UCSD-AML1 (cell line): ENCODE results near the gene RASSF9.

Source experiments
- DNase-seq: peaks from one replicate; lab custom pipeline; 2025; ENCODE audit not compliant: unreplicated experiment; lab: John Stamatoyannopoulos, UW

The RASSF9 gene

DNA sequence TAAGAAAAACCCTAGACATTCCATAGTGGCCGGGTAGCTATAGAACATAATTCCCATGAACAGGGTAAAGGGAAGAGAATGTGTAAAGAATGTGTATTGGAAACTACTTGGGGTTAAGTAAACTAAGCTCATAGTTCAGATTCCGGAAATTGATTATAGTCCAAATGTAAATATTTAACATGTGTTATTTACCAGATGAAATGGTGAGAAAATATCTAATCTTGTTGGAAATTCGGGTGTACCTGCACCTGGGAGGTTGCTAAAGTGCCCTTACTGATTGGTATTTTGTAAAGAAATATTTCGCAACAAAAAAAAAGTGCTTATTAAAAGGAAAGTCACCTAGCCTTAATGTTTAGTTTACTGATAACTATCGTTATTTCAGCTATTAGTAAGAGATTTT is 14.4 kb downstream of the RASSF9 start:
- no peak for DNase-seq

DNA sequence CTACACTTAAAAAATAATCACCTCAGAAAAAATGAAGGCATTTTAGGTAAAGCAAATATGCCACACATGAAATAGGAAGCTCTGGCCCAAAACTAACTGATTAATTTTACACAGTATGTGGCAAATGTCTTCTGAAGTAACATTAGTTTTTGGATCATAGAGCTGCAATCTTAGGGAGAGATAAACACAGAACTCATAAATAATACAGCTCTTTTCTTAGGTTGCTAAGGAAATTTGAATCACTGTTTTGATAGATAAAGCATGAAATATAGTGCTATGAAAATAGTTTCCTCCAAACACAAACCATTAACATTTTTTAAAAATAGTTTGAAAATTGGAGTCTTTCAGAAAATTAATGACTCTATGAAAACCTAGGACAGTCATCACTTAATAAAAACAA is 15.0 kb downstream of the RASSF9 start:
- DNase-seq, result no peak

DNA sequence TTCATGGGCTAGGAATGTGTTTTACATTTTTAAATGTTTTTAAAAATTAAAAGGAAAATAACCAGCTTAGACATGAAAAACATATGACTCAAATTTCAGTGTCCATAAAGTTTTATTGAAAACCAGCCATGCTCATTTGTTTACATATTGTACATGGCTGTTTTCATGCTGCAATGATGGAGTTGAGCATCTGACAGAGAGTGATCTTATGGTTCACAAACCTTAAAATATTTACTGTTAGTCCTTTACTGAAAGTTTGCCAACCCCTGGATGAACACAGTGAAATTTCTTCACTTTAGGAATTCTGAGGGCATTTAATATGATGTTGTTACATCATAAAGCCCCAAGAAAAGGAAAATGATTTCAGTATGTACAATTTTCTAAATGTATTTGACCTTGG is 16.1 kb downstream of the RASSF9 start:
- DNase-seq, result no peak

DNA sequence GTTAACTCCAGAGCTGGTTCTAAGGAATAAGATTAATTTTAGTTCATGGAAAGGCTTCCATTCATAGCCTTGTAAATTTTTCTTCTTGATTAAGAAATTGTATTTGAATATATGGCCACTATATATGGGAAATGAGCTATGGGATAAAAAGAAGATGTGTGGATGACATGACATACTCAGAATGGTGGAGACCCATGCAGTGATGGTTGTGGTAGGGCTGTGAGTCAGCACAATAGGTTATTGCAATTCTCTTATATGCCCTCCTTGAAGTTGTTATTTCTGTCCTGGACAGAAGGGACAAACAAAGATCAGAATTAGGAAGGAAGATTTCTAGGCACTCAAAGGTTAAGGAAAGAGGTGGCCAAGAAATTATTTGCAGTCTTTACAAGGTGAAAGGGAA is 21.5 kb downstream of the RASSF9 start:
- DNase-seq, result no peak

DNA sequence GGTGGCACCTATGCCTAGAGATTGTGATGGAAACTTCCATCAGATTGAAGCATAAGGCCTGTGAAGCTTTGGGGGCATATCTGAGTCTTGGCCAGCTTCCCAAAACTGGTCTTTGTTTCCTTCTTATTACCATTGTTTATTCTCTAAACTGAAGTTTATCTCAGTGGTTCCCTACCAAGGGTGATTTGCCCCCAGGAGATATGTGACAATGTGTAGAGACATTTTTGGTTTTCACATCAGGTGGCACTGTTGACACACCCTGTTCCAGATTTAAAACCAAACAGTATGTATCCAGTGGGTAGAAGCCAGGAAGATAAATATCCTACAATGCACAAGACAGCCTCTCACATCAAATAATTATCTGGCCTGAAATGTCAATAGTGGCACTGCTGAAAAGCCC is 22.1 kb downstream of the RASSF9 start:
- no peak for DNase-seq

DNA sequence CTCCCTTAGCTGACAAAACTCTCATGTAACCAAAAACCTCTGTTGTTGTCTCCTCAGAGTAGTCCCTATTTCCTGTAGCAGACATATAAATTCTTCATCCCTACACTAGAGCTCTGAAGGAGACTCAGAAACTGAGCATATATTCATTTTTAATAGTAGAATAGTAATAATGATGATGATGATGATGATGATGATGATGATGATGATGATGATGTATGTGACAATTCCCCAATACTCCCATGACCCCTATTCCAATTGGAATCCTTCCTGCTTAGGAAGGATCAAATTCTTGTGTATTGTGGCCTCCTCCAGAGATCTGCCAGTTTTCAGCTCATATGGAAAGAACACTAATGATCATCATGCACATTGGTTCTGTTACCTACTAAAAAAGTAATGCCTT is 26.7 kb downstream of the RASSF9 start:
- DNase-seq, result no peak

DNA sequence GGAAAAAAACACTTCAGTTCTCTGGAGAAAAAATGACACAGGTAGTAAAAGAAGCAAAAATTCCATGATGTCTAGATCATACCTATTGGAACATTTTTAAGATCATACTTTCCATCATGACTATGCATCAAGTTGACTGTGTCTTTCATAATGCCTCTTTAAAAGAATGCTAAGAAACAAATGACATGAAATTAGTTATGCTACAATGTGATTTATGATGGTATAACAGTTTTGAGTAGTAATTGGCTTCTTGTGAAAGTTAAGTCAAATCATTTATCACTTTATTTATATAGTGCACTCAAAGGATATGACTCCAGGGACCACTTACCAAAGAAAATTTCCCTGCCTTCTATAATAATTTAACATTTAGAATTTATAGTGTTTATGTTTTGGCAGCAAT is 28.5 kb downstream of the RASSF9 start:
- DNase-seq, result no peak

DNA sequence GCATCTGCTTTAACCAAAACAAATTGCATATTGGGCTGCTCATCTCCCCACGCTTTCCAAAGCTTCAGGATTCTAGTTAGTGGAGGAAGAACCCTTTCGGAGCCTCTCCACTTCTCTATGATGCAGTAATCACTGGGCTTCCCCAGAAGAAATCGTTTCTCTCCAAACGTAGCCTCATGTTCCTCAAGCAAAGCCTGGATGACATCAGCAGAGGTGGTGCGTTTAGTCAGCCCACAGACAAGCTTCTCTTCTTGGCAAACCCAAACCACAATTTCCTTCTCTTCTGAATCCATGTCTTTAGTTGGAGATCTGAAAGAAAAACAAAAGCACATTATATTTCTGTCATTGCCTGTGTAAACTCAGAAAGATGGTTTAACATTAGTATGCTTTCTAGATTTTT is 30.6 kb downstream of the RASSF9 start:
- peak; percentile 25 for DNase-seq

DNA sequence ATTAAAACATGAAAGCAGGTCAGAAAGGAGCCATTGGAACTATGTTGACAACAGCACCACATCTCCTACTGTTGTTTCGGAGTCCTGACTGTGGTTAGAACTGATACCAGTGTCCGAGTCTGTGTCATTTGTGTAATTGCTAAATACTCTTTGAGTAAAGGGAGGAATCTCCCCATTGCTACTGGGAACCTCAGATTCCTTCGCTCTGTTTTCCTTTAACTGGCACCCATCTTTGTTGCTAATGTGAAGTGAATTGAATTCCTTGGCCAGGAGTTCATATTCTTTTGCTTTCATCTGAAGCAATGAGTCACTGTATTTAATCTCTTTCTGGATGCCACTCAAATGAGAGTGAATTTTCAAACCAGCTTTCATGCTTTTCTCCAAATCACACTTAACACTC is 31.5 kb downstream of the RASSF9 start:
- no peak for DNase-seq

DNA sequence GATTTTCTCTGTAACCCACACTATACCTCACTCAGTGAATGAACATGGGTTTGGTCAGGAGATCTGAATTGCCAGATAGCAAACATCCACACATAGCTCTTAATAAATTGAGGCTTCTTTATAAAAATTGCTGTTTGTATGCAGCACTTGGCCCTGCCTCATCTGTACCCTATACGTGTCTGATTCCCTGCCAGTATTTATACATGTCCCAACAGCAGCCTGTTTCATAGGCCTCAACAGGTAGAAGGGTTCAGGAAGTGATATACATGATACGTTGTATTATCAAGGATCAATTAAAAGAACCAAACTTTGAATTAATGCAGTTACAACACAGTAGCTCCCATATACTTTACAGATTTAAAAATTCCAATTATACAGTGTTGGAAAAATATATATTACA is 32.3 kb downstream of the RASSF9 start:
- no peak for DNase-seq

DNA sequence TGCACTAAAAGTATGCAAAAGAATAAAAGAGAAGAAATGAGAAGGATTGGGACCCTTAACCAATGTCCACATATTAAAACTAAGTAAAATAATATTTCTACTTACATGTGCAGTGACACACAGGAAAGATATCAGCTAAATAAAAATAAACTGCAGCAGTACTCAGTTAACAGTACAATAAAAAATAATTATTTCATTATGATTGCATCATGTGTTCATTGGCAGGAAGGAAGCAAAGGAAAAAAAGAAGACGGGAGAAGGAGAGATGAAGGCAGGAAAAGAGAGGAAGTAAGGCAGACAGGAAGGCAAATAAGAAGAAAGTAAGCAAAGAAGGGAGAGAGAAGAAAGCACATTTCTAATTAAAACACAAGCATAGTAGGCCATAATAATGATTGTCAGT is 33.0 kb downstream of the RASSF9 start:
- DNase-seq, result no peak

DNA sequence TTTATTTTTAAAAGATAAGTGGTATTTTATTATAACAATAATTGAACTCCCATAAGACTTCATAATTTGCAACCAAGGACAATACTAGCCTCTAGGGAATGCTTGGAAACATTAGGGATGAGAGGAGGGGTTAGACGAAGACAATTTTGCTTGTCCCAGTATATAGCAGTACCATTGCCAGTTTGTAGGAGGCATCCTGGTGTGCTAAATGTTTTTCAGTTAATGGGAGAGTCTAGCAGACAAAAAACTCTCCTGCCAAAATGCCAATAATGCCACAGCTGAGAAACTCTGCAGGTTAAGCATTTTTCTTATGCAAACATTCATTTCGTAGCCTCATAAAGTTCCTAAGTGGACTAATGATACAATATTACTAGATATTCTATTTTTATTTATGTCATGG is 38.1 kb downstream of the RASSF9 start:
- DNase-seq, result no peak

DNA sequence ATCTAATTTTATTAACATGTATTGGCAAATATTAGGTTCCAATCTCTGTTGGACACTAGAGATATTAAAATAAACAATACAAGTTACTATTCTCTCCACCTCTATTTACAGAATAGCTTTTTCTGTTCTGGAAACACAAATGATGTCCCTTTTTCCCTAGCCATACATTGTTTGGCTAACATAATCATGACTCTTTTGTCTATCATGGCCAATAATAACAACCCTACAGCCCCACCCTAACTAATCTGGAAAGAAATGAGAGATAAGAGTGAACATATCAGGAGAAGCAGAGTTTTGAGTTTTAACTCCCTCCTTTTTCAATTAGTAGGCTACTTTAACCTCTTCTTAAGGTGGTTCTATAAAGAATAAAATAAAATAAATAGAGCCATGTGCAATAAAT is 40.2 kb downstream of the RASSF9 start:
- no peak for DNase-seq

DNA sequence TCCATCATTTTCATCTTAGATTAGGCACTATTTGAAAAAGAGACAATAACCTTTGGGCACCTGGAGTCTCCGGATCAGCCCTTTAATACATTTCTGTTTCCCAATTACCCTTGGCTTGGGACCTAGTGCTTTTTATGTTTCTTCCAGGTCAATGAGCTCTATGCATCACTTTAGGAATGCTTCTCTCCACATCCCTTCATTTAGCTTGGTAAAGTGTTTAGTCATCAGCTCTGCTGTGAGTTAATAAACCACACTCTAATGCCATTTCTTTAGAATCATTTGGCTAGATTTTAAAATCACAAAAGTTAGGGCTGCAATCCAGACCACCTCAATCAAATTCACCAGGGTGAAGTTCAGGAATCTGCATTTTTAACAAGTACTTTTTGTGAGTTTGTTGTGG is 41.7 kb downstream of the RASSF9 start:
- no peak for DNase-seq

DNA sequence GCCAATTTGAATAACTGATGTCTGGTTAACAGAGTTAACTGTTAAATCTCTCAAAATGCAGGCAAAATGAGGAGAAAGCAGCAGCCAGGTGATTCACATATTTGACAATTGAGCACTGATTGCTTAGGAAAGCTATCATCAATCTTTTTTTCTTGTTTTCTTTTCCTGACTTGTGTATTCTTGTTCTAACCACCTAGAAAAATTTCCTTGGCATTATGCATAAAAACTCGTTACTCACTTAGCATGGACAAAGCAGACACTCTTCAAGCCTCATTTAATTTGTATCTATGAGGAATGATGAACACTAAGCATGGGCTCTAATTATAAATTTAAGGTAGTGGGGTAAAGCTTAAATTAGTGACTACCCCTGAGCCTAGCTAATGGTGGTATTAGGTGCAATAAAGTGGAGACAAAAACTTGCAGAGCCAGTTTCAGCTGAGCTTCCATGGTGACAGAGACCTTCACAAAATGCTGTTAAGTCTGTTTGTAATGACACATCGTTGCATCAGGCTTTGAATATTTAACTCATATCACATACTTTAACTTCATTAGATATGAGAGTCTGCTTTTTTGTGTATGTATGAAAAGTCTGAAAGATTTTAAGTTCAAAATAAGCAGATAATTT is 52.0 kb downstream of the RASSF9 start:
- no peak for DNase-seq

DNA sequence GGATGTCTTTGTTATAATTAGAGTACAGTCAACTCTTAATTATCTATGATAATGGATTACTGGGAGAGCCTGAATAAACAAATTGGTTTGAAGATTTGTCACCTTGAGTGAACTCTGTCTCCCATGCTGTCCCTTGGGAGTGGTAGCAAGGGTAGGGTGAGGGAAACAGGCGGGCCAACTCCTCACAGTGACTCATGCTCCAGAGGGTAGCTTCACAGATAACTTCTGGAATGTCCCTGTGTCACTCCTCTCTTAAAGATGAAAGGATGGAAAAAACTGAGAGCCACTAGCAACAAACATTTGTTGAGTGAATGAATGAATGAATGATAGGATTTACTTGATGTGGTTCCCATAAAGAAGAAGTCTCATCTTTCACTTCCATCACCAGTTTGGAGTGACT is 53.5 kb downstream of the RASSF9 start:
- DNase-seq, result peak; percentile 1

DNA sequence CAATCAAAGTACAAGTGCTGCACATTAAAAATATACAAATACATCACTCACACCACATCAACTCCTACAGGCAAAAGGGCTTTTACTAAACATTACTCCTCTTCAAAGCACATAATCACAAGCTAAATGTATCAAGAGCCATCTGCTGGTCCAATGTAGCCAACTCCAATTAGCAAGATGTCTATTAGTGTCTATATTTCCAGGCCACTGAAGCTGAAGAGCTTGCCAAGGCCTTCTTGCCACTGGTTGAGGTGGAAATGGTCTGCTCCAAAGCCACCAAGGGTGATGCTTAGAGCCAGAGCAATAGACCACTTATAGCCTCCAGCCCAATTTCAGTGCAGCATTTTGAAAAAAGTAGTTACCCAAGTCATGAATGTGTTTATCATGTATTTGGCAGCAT is 54.4 kb downstream of the RASSF9 start:
- DNase-seq, result peak; percentile 7

DNA sequence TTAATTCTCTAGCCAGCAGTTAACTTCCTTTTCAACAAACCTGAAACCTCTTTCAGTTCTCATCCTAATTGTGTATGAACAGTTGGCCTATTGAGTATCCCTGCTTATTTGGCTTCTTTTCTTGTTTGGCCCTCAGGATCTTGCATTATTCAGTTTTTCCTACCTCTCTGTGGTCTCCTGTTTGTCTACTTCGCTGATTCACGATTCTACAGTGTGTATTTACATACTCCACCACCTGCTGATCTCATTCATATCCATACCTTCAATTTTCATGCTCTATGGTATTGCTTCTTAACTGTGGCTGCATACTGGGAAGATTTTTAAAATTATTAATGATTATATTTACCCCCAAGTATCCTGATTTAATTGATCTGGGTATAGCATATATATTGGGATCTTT is 56.4 kb downstream of the RASSF9 start:
- no peak for DNase-seq

DNA sequence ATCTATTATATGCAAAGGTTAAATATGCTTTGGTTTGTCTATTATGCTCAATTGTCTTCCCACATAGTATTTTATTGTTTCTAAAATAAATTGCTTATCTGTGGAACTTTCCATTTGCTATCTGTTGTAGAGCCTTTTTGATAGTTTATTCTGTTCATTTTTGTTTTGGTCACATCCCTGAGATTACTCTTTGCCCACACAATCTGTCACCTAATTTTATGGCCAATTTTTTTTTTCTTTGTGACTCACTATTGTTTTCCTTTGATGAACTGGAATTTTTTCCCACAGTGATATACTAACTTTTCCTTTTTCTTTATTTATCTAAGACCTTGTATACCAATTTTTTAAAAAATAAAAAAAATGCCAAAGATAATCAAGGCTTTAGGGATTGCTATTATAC is 61.1 kb downstream of the RASSF9 start:
- DNase-seq, result no peak

DNA sequence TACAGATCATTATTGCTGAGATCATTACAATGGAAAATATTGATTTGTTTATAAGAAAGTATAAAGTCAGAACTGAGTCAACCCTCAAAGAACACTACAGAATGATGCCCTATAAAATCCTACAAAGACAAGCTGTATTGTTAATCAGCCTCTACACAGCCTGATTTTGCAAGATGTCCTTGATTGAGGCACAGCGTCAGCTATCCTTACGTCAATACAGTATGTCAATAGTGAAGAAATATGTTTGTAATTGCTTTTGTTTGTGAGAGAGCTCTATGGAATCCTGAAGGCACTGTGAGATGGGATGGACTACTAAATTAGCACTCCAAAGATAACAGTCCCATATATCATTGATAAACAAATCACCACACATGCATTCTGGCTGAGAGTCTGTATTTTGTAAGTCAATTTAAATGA is 70.7 kb downstream of the RASSF9 start:
- no peak for DNase-seq

DNA sequence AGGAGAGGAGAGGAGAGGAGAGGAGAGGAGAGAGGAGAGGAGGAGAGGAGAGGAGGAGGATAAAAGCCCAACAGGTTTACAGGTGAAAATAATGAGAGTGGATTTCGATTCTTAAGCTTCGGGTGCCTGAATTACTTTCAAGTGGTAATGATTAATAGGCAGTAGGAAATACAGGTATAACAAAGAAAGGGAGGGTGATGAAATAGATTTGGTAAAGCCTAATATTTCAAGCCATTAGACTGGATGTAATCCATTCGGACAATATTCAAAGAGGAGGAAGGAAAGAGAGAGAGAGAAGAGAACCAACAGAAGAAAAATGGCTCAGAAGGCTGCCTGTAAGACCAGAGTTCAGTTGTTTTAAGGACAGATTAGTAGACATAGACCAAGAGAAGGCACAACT is 76.6 kb downstream of the RASSF9 start:
- DNase-seq, result no peak

DNA sequence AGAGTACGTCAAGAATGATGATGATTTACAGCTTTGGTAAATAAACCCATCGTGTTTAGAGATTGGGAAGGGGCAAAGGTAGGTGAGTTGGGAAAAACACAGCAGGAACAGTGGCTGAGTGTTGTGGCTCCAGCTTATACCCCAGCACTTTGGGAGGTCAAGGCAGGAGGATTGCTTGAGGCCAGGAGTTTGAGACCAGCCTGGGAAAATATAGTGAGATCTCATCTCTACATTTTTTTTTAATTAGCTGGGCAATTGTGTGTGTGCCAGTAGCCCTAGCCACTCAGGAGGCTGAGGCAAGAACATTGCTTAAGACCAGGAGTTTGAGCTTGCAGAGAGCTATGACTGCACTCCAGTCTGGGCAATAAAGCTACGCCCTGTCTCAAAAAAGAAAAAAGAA is 77.1 kb downstream of the RASSF9 start:
- DNase-seq, result no peak

DNA sequence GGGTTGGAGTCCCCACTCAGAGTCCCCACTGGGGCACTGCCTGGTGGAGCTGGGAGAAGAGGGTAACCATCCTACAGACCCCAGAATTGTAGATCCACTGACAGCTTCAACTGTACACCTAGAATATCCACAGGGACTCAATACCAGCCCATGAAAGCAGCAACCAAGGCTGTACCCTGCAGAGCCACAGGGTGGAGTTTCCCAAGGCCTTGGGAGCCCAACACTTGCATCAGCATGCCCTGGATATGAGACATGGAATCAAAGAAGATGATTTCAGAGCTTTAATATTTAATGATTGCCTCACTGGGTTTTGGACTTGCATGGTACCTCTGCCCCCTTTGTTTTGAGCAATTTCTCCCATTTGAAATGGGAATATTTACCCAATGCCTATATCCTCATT is 80.4 kb downstream of the RASSF9 start:
- no peak for DNase-seq
